HG02678 (cell line): ENCODE data around the gene ZBTB5.
"Not testable (repeated sequence)": the region's sequence is repeated elsewhere in the genome, so short reads cannot be mapped to it uniquely, and the experiment has no call there.

ENCODE experiments used
- ATAC-seq: cut with Tn5 transposase; IDR thresholded peaks from one replicate; pipeline ENCODE4 v1.9.1; 2021; ENCODE audit warnings: mild to moderate bottlenecking, moderate library complexity; ENCODE audit not compliant: unreplicated experiment

ZBTB5 gene

GRCh38 chr9:37465249-37466036 lies at the start of gene ZBTB5:
Gene ZBTB5 (minus strand): TSS chr9:37465450. CDS start chr9:37442551, 22,899 bp downstream.
- peak; percentile 78 for ATAC-seq

GRCh38 chr9:37514999-37515398 lies 49.7 kb upstream of the ZBTB5 start:
- ATAC-seq: no peak

GRCh38 chr9:37514415-37514814 lies 49.2 kb upstream of the ZBTB5 start:
- not testable (repeated sequence) for ATAC-seq

GRCh38 chr9:37512437-37512836 lies 47.2 kb upstream of the ZBTB5 start:
- ATAC-seq: no peak

GRCh38 chr9:37511016-37512010 lies 46.1 kb upstream of the ZBTB5 start:
- peak; percentile 41 for ATAC-seq

GRCh38 chr9:37510053-37510452 lies 44.8 kb upstream of the ZBTB5 start:
- not testable (repeated sequence) for ATAC-seq

- no peak for ATAC-seq
These were observed 44.3 kb upstream of the ZBTB5 start for GRCh38 chr9:37509536-37509935.

GRCh38 chr9:37508834-37509206 lies 43.6 kb upstream of the ZBTB5 start:
- no peak for ATAC-seq

- ATAC-seq: no peak
These were observed 43.0 kb upstream of the ZBTB5 start for GRCh38 chr9:37508135-37508833.

GRCh38 chr9:37507566-37508134 lies 42.4 kb upstream of the ZBTB5 start:
- no peak for ATAC-seq

GRCh38 chr9:37504605-37505004 lies 39.4 kb upstream of the ZBTB5 start:
- no peak for ATAC-seq

- ATAC-seq: no peak
These were observed 38.5 kb upstream of the ZBTB5 start for GRCh38 chr9:37503736-37504135.

GRCh38 chr9:37501957-37502596 lies 36.8 kb upstream of the ZBTB5 start:
- no peak for ATAC-seq

GRCh38 chr9:37499297-37499696 lies 34.0 kb upstream of the ZBTB5 start:
- ATAC-seq: no peak

GRCh38 chr9:37498457-37498856 lies 33.2 kb upstream of the ZBTB5 start:
- ATAC-seq: no peak

GRCh38 chr9:37497320-37497719 lies 32.1 kb upstream of the ZBTB5 start:
- ATAC-seq: no peak

- no peak for ATAC-seq
These were observed 30.8 kb upstream of the ZBTB5 start for GRCh38 chr9:37496020-37496419.

- ATAC-seq: no peak
These were observed 30.3 kb upstream of the ZBTB5 start for GRCh38 chr9:37495571-37495970.

- ATAC-seq: no peak
These were observed 26.7 kb upstream of the ZBTB5 start for GRCh38 chr9:37491939-37492338.
